Heart left ventricle (tissue), 13 donors: ENCODE results near the gene TFPT.

ENCODE experiments used
- POLR2A ChIP-seq, 2 donors: fragments of 450-650 bp; IDR thresholded peaks; one replicate each; pipeline ENCODE4 v1.6.1; 2017; ENCODE audit warnings: antibody characterized with exemption in 2 of 2, mild to moderate bottlenecking in 2 of 2, moderate library complexity in 2 of 2
- TF ChIP-seq, protein P1 (sequence below), 12 donors: fragments of 200-600 bp; sonication (generic) in 4 of 12; IDR thresholded peaks; one replicate each; pipeline versions ENCODE4 v1.5.0 to v1.8.0; 2018 to 2022; ENCODE audit warnings: antibody characterized with exemption in 12 of 12, mild to moderate bottlenecking in 5 of 12
- donor health status: ischemic (EF 13 %, LVEDD 7.1; RV severe dilation, severe dysfunction).
- donor health status: DM: no; HTN: yes; CAD: no.
- donor health status: DM: no; HTN: no; CAD: no.
- donor health status: ischemic (EF 25% LVEDD 6.9; RV normal size, moderate dysfunction).
- donor health status: ischemic (EF 25% LVEDD 5.7; RV mildly dilated, moderate dysfunction).
- donor health status: ischemic (EF 35%, LVEDD 5.7; RV mildly dilated, moderate dysfunction).
- donor health status: nonischemic (EF 11% LVEDD 7.7; RV severe dilation, severe dysfunction).
- donor health status: DM: yes; HTN: yes; CAD: no.
- donor health status: PGD.
- donor health status: ischemic (EF 29% LVEDD 5.4; RV normal size, mild dysfunction).
- donor health status: nonischemic (EF 23%, LVEDD 6.1; RV moderate dilation, normal function).

DNA sequence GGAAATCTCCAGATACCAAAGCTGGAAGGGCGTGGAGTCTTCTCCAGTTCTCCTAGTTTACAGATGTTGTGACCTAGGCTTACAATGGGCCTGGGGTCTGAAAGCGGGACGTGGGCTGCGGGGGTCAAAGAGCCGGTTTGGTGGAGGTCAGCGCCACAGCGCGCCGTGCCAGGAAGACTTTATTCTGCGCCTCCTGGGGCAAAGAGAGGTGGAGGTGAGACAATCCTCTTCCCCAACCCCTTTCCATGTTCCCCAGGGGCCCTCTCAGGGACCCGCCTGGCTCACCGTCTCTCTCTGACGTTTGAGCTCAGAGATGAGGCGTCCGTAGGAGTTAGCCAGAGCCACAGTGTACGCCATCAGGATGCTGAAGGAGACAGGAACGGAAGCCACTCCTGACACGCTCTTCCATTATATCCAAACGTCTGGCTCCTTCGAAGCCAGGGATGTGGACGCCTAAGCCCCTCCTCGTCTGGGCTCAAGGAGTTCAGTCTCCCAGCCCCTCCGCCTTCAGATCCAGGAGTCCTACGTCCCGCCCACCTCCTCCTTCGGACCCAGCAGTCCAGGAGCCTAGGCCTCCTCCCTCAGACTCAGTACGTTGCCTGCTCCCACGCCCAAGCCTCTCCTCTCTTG, 44.8 kb upstream of the TFPT start:
- TF ChIP-seq, protein P1, sequence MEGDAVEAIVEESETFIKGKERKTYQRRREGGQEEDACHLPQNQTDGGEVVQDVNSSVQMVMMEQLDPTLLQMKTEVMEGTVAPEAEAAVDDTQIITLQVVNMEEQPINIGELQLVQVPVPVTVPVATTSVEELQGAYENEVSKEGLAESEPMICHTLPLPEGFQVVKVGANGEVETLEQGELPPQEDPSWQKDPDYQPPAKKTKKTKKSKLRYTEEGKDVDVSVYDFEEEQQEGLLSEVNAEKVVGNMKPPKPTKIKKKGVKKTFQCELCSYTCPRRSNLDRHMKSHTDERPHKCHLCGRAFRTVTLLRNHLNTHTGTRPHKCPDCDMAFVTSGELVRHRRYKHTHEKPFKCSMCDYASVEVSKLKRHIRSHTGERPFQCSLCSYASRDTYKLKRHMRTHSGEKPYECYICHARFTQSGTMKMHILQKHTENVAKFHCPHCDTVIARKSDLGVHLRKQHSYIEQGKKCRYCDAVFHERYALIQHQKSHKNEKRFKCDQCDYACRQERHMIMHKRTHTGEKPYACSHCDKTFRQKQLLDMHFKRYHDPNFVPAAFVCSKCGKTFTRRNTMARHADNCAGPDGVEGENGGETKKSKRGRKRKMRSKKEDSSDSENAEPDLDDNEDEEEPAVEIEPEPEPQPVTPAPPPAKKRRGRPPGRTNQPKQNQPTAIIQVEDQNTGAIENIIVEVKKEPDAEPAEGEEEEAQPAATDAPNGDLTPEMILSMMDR (IDR thresholded peaks at IDR 0.05) = no peak
- TF ChIP-seq POLR2A (IDR thresholded peaks at IDR 0.05) = no peak
